H1 (cell line): ENCODE measurements around the gene BCL2L11. TPM values are rescaled to one million over a fixed set of nuclear protein-coding genes. Genes with fewer than 3 reads are reported as not detected.

Experiments
- CTCF ChIA-PET: fragments of 300-600 bp; sonication (Branson Sonifier 250); formaldehyde crosslinking; loops from one replicate; lab custom pipeline; 2021; ENCODE audit not compliant: partially characterized antibody; lab: Charles Lee
- POLR2A ChIA-PET: fragments of 300-600 bp; sonication (Branson Sonifier 250); formaldehyde crosslinking; loops from one replicate; lab custom pipeline; 2021; ENCODE audit warnings: inconsistent platforms; ENCODE audit not compliant: partially characterized antibody; lab: Charles Lee
- DNase-seq, 2 experiments: peaks; one replicate each; pipeline versions ENCODE4 v3.0.0 to v3.0.0-alpha.2; 2010 to 2022; ENCODE audit warnings: low spot score in 2 of 2, low read depth in 1 of 2, mixed read lengths in 1 of 2
- FAIRE-seq: peaks from 2 replicates; lab custom pipeline; 2011; peaks lifted over from hg19 to GRCh38; lab: Jason Lieb, UNC
- H2AFZ ChIP-seq: 2 replicates; pipeline ENCODE4 v1.8.1; 2012; ENCODE audit warnings: low read length, inconsistent platforms
- H2AK5ac ChIP-seq: 2 replicates; pipeline ENCODE4 v1.6.1; 2013; ENCODE audit warnings: low read depth, low read length
- H2BK120ac ChIP-seq: replicated peaks from 2 replicates; pipeline ENCODE3; 2013; ENCODE audit warnings: low read depth, low read length, inconsistent platforms
- H2BK12ac ChIP-seq: 2 replicates; pipeline ENCODE4 v1.6.1; 2013; ENCODE audit warnings: low read depth, low read length
- H2BK15ac ChIP-seq: 2 replicates; pipeline ENCODE4 v1.6.1; 2013; ENCODE audit warnings: low read length
- H2BK20ac ChIP-seq: 2 replicates; pipeline ENCODE4 v1.6.1; 2013; ENCODE audit warnings: low read length
- H2BK5ac ChIP-seq: 2 replicates; pipeline ENCODE4 v1.6.1; 2013; ENCODE audit warnings: low read depth, low read length
- H3K14ac ChIP-seq: 2 replicates; pipeline ENCODE4 v1.6.1; 2013; ENCODE audit warnings: inconsistent platforms; ENCODE audit not compliant: insufficient read length
- H3K18ac ChIP-seq: 2 replicates; pipeline ENCODE4 v1.6.1; 2013; ENCODE audit warnings: low read length; ENCODE audit errors: extremely low read depth
- H3K23ac ChIP-seq: 2 replicates; pipeline ENCODE4 v1.6.1; 2013; ENCODE audit warnings: inconsistent platforms; ENCODE audit not compliant: insufficient read length
- H3K23me2 ChIP-seq: 2 replicates; pipeline ENCODE4 v1.6.1; 2013; ENCODE audit warnings: low read depth, low read length
- H3K27ac ChIP-seq: 2 replicates; pipeline ENCODE4 v1.6.1; 2011; ENCODE audit warnings: low read depth, low read length, inconsistent platforms
- H3K27me3 ChIP-seq, 4 experiments: replicated peaks in 1 of 4; 1 replicate in 1 of 4; 2 replicates in 3 of 4; pipeline versions ENCODE4 v1.6.1 to v1.8.1; 2011 to 2013; ENCODE audit warnings: low read length in 3 of 4, mild to moderate bottlenecking in 3 of 4, inconsistent platforms in 2 of 4, mixed read lengths in 2 of 4, moderate library complexity in 1 of 4; ENCODE audit not compliant: control insufficient read depth in 3 of 4, insufficient read depth in 3 of 4; ENCODE audit errors: extremely low read depth in 1 of 4
- H3K36me3 ChIP-seq, 4 experiments: 2 replicates each; pipeline versions ENCODE4 v1.6.1 to v1.8.1; 2011 to 2013; ENCODE audit warnings: mild to moderate bottlenecking in 4 of 4, low read length in 3 of 4, moderate library complexity in 2 of 4, control low read depth in 1 of 4, inconsistent platforms in 1 of 4; ENCODE audit not compliant: insufficient read depth in 4 of 4, control insufficient read depth in 2 of 4
- H3K4ac ChIP-seq: replicated peaks from 2 replicates; pipeline ENCODE3; 2013; ENCODE audit warnings: low read length, low read depth, mixed read lengths, inconsistent platforms; ENCODE audit not compliant: insufficient read length
- H3K4me1 ChIP-seq, 4 experiments: replicated peaks in 1 of 4; 1 replicate in 1 of 4; 2 replicates in 3 of 4; pipeline versions ENCODE4 v1.6.1 to v1.8.1; 2011 to 2013; ENCODE audit warnings: low read length in 3 of 4, inconsistent platforms in 2 of 4, mixed read lengths in 1 of 4; ENCODE audit not compliant: insufficient read depth in 4 of 4, control insufficient read depth in 3 of 4
- H3K4me2 ChIP-seq, 2 experiments: 2 replicates each; pipeline versions ENCODE4 v1.6.1 to v1.8.1; 2011 to 2013; ENCODE audit warnings: low read depth in 2 of 2, low read length in 2 of 2, control low read depth in 1 of 2, inconsistent platforms in 1 of 2, mild to moderate bottlenecking in 1 of 2; ENCODE audit not compliant: insufficient read depth in 1 of 2
- H3K4me3 ChIP-seq, 4 experiments: fragments of 200-600, 300-600 bp in 1 of 4; sonication (generic), shearing (Covaris generic), sonication (Bioruptor Twin) in 1 of 4; 2 replicates each; pipeline versions ENCODE4 v1.5.1 to v1.8.1; 2011 to 2016; ENCODE audit warnings: low read length in 4 of 4, low read depth in 3 of 4, control low read depth in 2 of 4, inconsistent platforms in 2 of 4, mild to moderate bottlenecking in 2 of 4, mixed read lengths in 1 of 4, moderate library complexity in 1 of 4; ENCODE audit not compliant: insufficient read depth in 2 of 4; ENCODE audit errors: extremely low read depth in 1 of 4
- H3K56ac ChIP-seq: replicated peaks from 2 replicates; pipeline ENCODE3; 2013; ENCODE audit warnings: low read depth, mild to moderate bottlenecking, mixed read lengths, low read length, inconsistent platforms; ENCODE audit not compliant: insufficient read length
- H3K79me1 ChIP-seq: 2 replicates; pipeline ENCODE4 v1.6.1; 2013; ENCODE audit warnings: low read depth, low read length, control low read depth
- H3K79me2 ChIP-seq, 2 experiments: 2 replicates each; pipeline versions ENCODE4 v1.6.1 to v1.8.1; 2012 to 2013; ENCODE audit warnings: low read length in 2 of 2, mild to moderate bottlenecking in 2 of 2, inconsistent platforms in 1 of 2; ENCODE audit not compliant: insufficient read depth in 2 of 2, control insufficient read depth in 1 of 2
- H3K9ac ChIP-seq, 4 experiments: replicated peaks in 1 of 4; 1 replicate in 1 of 4; 2 replicates in 3 of 4; pipeline versions ENCODE4 v1.6.1 to v1.8.1; 2011 to 2013; ENCODE audit warnings: low read depth in 3 of 4, low read length in 3 of 4, control low read depth in 2 of 4, mild to moderate bottlenecking in 2 of 4, moderate library complexity in 2 of 4, inconsistent platforms in 1 of 4; ENCODE audit errors: extremely low read depth in 1 of 4
- H3K9me3 ChIP-seq, 2 experiments: 2 replicates each; pipeline versions ENCODE4 v1.6.1 to v1.8.1; 2012 to 2013; ENCODE audit warnings: mild to moderate bottlenecking in 2 of 2, moderate library complexity in 2 of 2, control low read depth in 1 of 2, inconsistent platforms in 1 of 2, low read depth in 1 of 2, low read length in 1 of 2, mixed read lengths in 1 of 2; ENCODE audit not compliant: insufficient read depth in 2 of 2
- H4K20me1 ChIP-seq, 2 experiments: replicated peaks in 1 of 2; 2 replicates each; pipeline versions ENCODE3 to v1.8.1; 2011 to 2013; ENCODE audit warnings: inconsistent platforms in 2 of 2, low read length in 2 of 2, mild to moderate bottlenecking in 1 of 2; ENCODE audit not compliant: insufficient read depth in 2 of 2, control insufficient read depth in 1 of 2
- H4K5ac ChIP-seq: 2 replicates; pipeline ENCODE4 v1.6.1; 2013; ENCODE audit warnings: low read length, low read depth, mixed read lengths, inconsistent platforms; ENCODE audit not compliant: insufficient read length
- H4K8ac ChIP-seq: 2 replicates; pipeline ENCODE4 v1.8.0; 2013; ENCODE audit warnings: mild to moderate bottlenecking, moderate library complexity, low read length, inconsistent platforms; ENCODE audit not compliant: insufficient read depth; ENCODE audit errors: extremely low read depth
- H4K91ac ChIP-seq: replicated peaks from 2 replicates; pipeline ENCODE3; 2013; ENCODE audit warnings: low read length, mixed read lengths, inconsistent platforms; ENCODE audit not compliant: insufficient read length
- ASH2L ChIP-seq: fragments of 200-600, 300-600 bp; sonication (generic); IDR thresholded peaks from one replicate; pipeline ENCODE4 v1.7.1; 2017; ENCODE audit warnings: low read length
- ATF2 ChIP-seq: IDR thresholded peaks from 2 replicates; pipeline ENCODE4 v1.6.1; 2012; ENCODE audit warnings: low read length, inconsistent platforms
- ATF3 ChIP-seq: IDR thresholded peaks from 2 replicates; pipeline ENCODE4 v1.6.1; 2011; ENCODE audit warnings: low read depth, mild to moderate bottlenecking, low read length; ENCODE audit not compliant: insufficient read depth
- CTBP2 ChIP-seq: IDR thresholded peaks from 2 replicates; pipeline ENCODE4 v1.7.0; 2011; ENCODE audit warnings: borderline replicate concordance, mild to moderate bottlenecking, moderate library complexity, mixed read lengths, low read length; ENCODE audit not compliant: insufficient read depth, insufficient read length
- EP300 ChIP-seq, 2 experiments: IDR thresholded peaks; 1 replicate in 1 of 2; 2 replicates in 1 of 2; pipeline ENCODE4 v1.6.1; 2011 to 2012; ENCODE audit warnings: low read depth in 2 of 2, low read length in 2 of 2, mild to moderate bottlenecking in 2 of 2, borderline replicate concordance in 1 of 2, inconsistent platforms in 1 of 2, moderate library complexity in 1 of 2
- JUN ChIP-seq: IDR thresholded peaks from 2 replicates; pipeline ENCODE4 v1.6.1; 2011; ENCODE audit warnings: low read depth, mild to moderate bottlenecking, improper control_type of control experiment, low read length
- KDM5A ChIP-seq: fragments of 200-600 bp; IDR thresholded peaks from 2 replicates; pipeline ENCODE4 v1.7.1; 2012; ENCODE audit warnings: mild to moderate bottlenecking, low read length, inconsistent platforms, mixed read lengths
- NRF1 ChIP-seq: IDR thresholded peaks from 2 replicates; pipeline ENCODE4 v1.6.1; 2011; ENCODE audit warnings: mild to moderate bottlenecking, low read depth, low read length, improper control_type of control experiment
- SAP30 ChIP-seq: fragments of 300-600 bp; sonication (generic); IDR thresholded peaks from 2 replicates; pipeline ENCODE4 v1.7.1; 2012; ENCODE audit warnings: low read length, moderate library complexity, mild to moderate bottlenecking, inconsistent platforms; ENCODE audit not compliant: insufficient read depth, insufficient replicate concordance
- TEAD4 ChIP-seq: IDR thresholded peaks from 2 replicates; pipeline ENCODE4 v1.6.1; 2012; ENCODE audit warnings: low read depth, low read length, inconsistent platforms, mixed read lengths
- WGBS, 2 experiments: shearing (Covaris generic) in 1 of 2; methylation state at CpG; one replicate each; pipeline versions ENCODE4 v1.1.6 to v1.1.7; 2013 to 2015; ENCODE audit warnings: low lambda C conversion rate in 2 of 2, mixed read lengths in 2 of 2, inconsistent platforms in 1 of 2, low coverage in 1 of 2, missing lambda C conversion rate in 1 of 2; ENCODE audit not compliant: insufficient replicate concordance in 2 of 2, insufficient coverage in 1 of 2, insufficient read length in 1 of 2; ENCODE audit errors: extremely low coverage in 1 of 2, missing lambda C conversion rate in 1 of 2; 5-methylcytosine and 5-hydroxymethylcytosine counted together
- polyA plus RNA-seq, 7 experiments: library from polyadenylated mRNA; depleted of rRNA in 3 of 7; stranded (reverse) in 5 of 7; unstranded in 2 of 7; fragments of >200 nt in 5 of 7; fragments of 200-250 nt in 2 of 7; gene quantifications; 1 replicate in 5 of 7; 2 replicates in 1 of 7; 4 replicates in 1 of 7; pipeline versions ENCODE4 v1.2.1 to v1.2.3, GENCODE V29; 2011 to 2013; ENCODE audit warnings: missing spikeins in 2 of 7, mixed read lengths in 2 of 7
- total RNA-seq: library from RNA; stranded (reverse); fragmentation: NEBNext Ultra II Directional; extraction: Animal tissue kit (Norgen Biotek cat#: 25700); gene quantifications from 2 replicates; pipeline ENCODE4 v1.2.1, GENCODE V29; 2021

BCL2L11 gene
- total and polyA plus RNA-seq, 2 of the 8 experiments (the other 6 are each of a cell fraction or from before 2014, with no cell fraction given), result 7.5 to 22.9 TPM

- Histone ChIP-seq H3K23me2 (no peaks in the 10 kb centered on the region), H3K4me3 (no peak overlapping the region), H3K56ac (no peak overlapping the region), H3K79me1 (no peaks in the 10 kb centered on the region), H2AFZ (no peak overlapping the region), H3K79me2 (no peaks in the 10 kb centered on the region), H3K14ac (no peak overlapping the region), H2AK5ac (no peak overlapping the region), H3K4me2 (no peak overlapping the region), H3K4ac (no peak overlapping the region), H2BK5ac (no peak overlapping the region), H3K27me3 (no peaks in the 10 kb centered on the region), H3K9ac (no peak overlapping the region), H4K20me1 (no peaks in the 10 kb centered on the region), H4K8ac (no peak overlapping the region), H3K4me1 (peaks cover 0 to 5% (median 2%) of the 10 kb centered on the region in 4 experiments; a peak in 3 of 7 replicates), H3K9me3 (peaks cover 10% of the 10 kb centered on the region in 2 experiments; a peak in 3 of 4 replicates), H2BK20ac (no peak overlapping the region), H3K36me3 (no peaks in the 10 kb centered on the region; a peak in 1 of 8 replicates), H4K5ac (no peak overlapping the region), H3K27ac (no peak overlapping the region), H4K91ac (no peak overlapping the region), H3K18ac (no peak overlapping the region), H2BK15ac (no peak overlapping the region), H3K23ac (no peak overlapping the region), H2BK120ac (no peak overlapping the region), H2BK12ac (no peak overlapping the region)
- POLR2A ChIA-PET, result no interaction called here
- no peak for DNase-seq
- no peak for FAIRE-seq
- CTCF ChIA-PET, result no interaction called here
- whole genome bisulfite sequencing, 2 experiments, result 90% methylated on average over 2 of the region's 2 CpGs; no CpG with 5 or more reads in 1 of the 2 experiments
- TF ChIP-seq ATF2, result no peak
- TF ChIP-seq KDM5A, result no peak
- TF ChIP-seq SAP30, result no peak
- TF ChIP-seq ASH2L, result no peak
- TF ChIP-seq CTBP2, result no peak
- no peak for TF ChIP-seq TEAD4
- no peak for TF ChIP-seq NRF1
- TF ChIP-seq EP300 (IDR thresholded peaks at IDR 0.05; ENCODE audit: borderline replicate concordance in 1 of 2, low read depth in 2 of 2, low read length in 2 of 2), result no peak
- no peak for TF ChIP-seq JUN
- no peak for TF ChIP-seq ATF3
Measured at GRCh38 chr2:111072220-111072871, 48.4 kb upstream of the BCL2L11 start.
